ENCODE results near the gene GFPT2.
"Not testable (repeated sequence)": the region's sequence is repeated elsewhere in the genome, so short reads cannot be mapped to it uniquely, and the experiment has no call there.

Gene GFPT2

GRCh38 chr5:180304431-180305375, 48.4 kb downstream of the GFPT2 start:
- Mint-ChIP-seq H3K27ac (no peak overlapping the region), H3K27me3 (peaks cover 14% of the 10 kb centered on the region), H3K4me1 (no peaks in the 10 kb centered on the region), H3K4me3 (no peak overlapping the region), H3K36me3 (no peaks in the 10 kb centered on the region), H3K9me3 (no peaks in the 10 kb centered on the region)
- CTCF ChIA-PET = interaction anchor here (5.5 kb wide), 1 partner anchor 11 kb away, joined by 24 read pairs; no protein-coding TSS in a partner anchor
- DNase-seq = no peak

- DNase-seq = no peak
- Mint-ChIP-seq H3K9me3 (no peaks in the 10 kb centered on the region), H3K27me3 (peaks cover 18% of the 10 kb centered on the region), H3K4me1 (no peaks in the 10 kb centered on the region), H3K36me3 (no peaks in the 10 kb centered on the region), H3K27ac (no peak overlapping the region), H3K4me3 (no peak overlapping the region)
- CTCF ChIA-PET = interaction anchor here (5.5 kb wide), 1 partner anchor 12 kb away, joined by 24 read pairs; no protein-coding TSS in a partner anchor
Observed at GRCh38 chr5:180304016-180304292, 49.2 kb downstream of the GFPT2 start.

- CTCF ChIA-PET = interaction anchor here (5.5 kb wide), 1 partner anchor 12 kb away, joined by 24 read pairs; no protein-coding TSS in a partner anchor
- H3K36me3 Mint-ChIP-seq = no peaks in the 10 kb centered on the region
- no peak overlapping the region for H3K27ac Mint-ChIP-seq
- no peaks in the 10 kb centered on the region for H3K9me3 Mint-ChIP-seq
- no peak overlapping the region for H3K4me3 Mint-ChIP-seq
- H3K4me1 Mint-ChIP-seq = no peaks in the 10 kb centered on the region
- H3K27me3 Mint-ChIP-seq = peaks cover 19% of the 10 kb centered on the region
- DNase-seq = no peak
Observed at GRCh38 chr5:180303226-180304015, 49.7 kb downstream of the GFPT2 start.

- no peak for DNase-seq
Observed at GRCh38 chr5:180302256-180302655, 50.9 kb downstream of the GFPT2 start.

GRCh38 chr5:180301253-180301652, 51.9 kb downstream of the GFPT2 start:
- H3K27ac Mint-ChIP-seq = no peak overlapping the region
- peaks cover 3% of the 10 kb centered on the region for H3K4me1 Mint-ChIP-seq
- H3K36me3 Mint-ChIP-seq = no peaks in the 10 kb centered on the region
- H3K9me3 Mint-ChIP-seq = no peaks in the 10 kb centered on the region
- CTCF ChIA-PET = interaction anchor here (0.7 to 2.3 kb wide), 2 partner anchors 14 to 23 kb away, joined by 3 to 10 read pairs; no protein-coding TSS in a partner anchor
- no peak overlapping the region for H3K4me3 Mint-ChIP-seq
- peaks cover 16% of the 10 kb centered on the region for H3K27me3 Mint-ChIP-seq
- no peak for DNase-seq

More at GRCh38 chr5:180302256-180302655, 50.9 kb downstream of the GFPT2 start:
- Mint-ChIP-seq H3K4me1 (no peaks in the 10 kb centered on the region), H3K27ac (no peak overlapping the region), H3K36me3 (no peaks in the 10 kb centered on the region), H3K4me3 (no peak overlapping the region), H3K27me3 (peaks cover 17% of the 10 kb centered on the region), H3K9me3 (no peaks in the 10 kb centered on the region)
- CTCF ChIA-PET = no interaction called here

GRCh38 chr5:180299526-180299925, 53.6 kb downstream of the GFPT2 start:
- H3K4me1 Mint-ChIP-seq = peaks cover 7% of the 10 kb centered on the region
- H3K36me3 Mint-ChIP-seq = peaks cover under 1% of the 10 kb centered on the region
- H3K4me3 Mint-ChIP-seq = no peak overlapping the region
- DNase-seq = no peak
- no peaks in the 10 kb centered on the region for H3K9me3 Mint-ChIP-seq
- CTCF ChIA-PET = interaction anchor here (2.3 kb wide), 1 partner anchor 16 kb away, joined by 10 read pairs; no protein-coding TSS in a partner anchor
- peaks cover 12% of the 10 kb centered on the region for H3K27me3 Mint-ChIP-seq
- H3K27ac Mint-ChIP-seq = no peak overlapping the region

- CTCF ChIA-PET, H3K9me3 Mint-ChIP-seq, H3K27ac Mint-ChIP-seq, H3K36me3 Mint-ChIP-seq, H3K4me3 Mint-ChIP-seq, DNase-seq: not testable (repeated sequence)
- Mint-ChIP-seq H3K4me1 (peaks cover 11% of the 10 kb centered on the region), H3K27me3 (peaks cover 12% of the 10 kb centered on the region)
Observed at GRCh38 chr5:180299014-180299413, 54.1 kb downstream of the GFPT2 start.

- no peak overlapping the region for H3K27ac Mint-ChIP-seq
- no peaks in the 10 kb centered on the region for H3K9me3 Mint-ChIP-seq
Observed at GRCh38 chr5:180297587-180298282, 55.4 kb downstream of the GFPT2 start.

GRCh38 chr5:180296771-180297170, 56.4 kb downstream of the GFPT2 start:
- Mint-ChIP-seq H3K9me3 (no peaks in the 10 kb centered on the region), H3K4me1 (peaks cover 25% of the 10 kb centered on the region), H3K4me3 (no peak overlapping the region), H3K27me3 (peaks cover 12% of the 10 kb centered on the region), H3K27ac (no peak overlapping the region), H3K36me3 (peaks cover 6% of the 10 kb centered on the region)
- CTCF ChIA-PET = interaction anchor here (4.6 to 5.7 kb wide), 2 partner anchors 19 to 32 kb away, joined by 51 to 88 read pairs; no protein-coding TSS in a partner anchor
- no peak for DNase-seq

More at GRCh38 chr5:180297587-180298282, 55.4 kb downstream of the GFPT2 start:
- Mint-ChIP-seq H3K4me3 (no peak overlapping the region), H3K4me1 (peaks cover 22% of the 10 kb centered on the region), H3K36me3 (peaks cover 4% of the 10 kb centered on the region), H3K27me3 (peaks cover 12% of the 10 kb centered on the region)
- DNase-seq = no peak
- CTCF ChIA-PET = interaction anchor here (5.7 kb wide), 1 partner anchor 31 kb away, joined by 51 read pairs; no protein-coding TSS in a partner anchor

GRCh38 chr5:180294913-180295555, 58.1 kb downstream of the GFPT2 start:
- Mint-ChIP-seq H3K4me3 (no peak overlapping the region), H3K4me1 (peaks cover 35% of the 10 kb centered on the region), H3K27ac (no peak overlapping the region), H3K9me3 (no peaks in the 10 kb centered on the region), H3K36me3 (peaks cover 12% of the 10 kb centered on the region), H3K27me3 (peaks cover 4% of the 10 kb centered on the region)
- DNase-seq = no peak
- CTCF ChIA-PET = interaction anchor here (0.7 to 5.7 kb wide), 8 partner anchors 20 to 177 kb away, joined by 3 to 88 read pairs (median 6); partner anchors contain the start of gene RASGEF1C

- H3K27ac Mint-ChIP-seq = no peak overlapping the region
- peaks cover 13% of the 10 kb centered on the region for H3K36me3 Mint-ChIP-seq
- H3K27me3 Mint-ChIP-seq = peaks cover 4% of the 10 kb centered on the region
- CTCF ChIA-PET = interaction anchor here (0.7 to 5.7 kb wide), 8 partner anchors 17 to 178 kb away, joined by 3 to 88 read pairs (median 8); partner anchors contain the start of gene RASGEF1C
- no peaks in the 10 kb centered on the region for H3K9me3 Mint-ChIP-seq
- no peak for DNase-seq
- no peak overlapping the region for H3K4me3 Mint-ChIP-seq
- peaks cover 40% of the 10 kb centered on the region for H3K4me1 Mint-ChIP-seq
Observed at GRCh38 chr5:180294411-180294810, 58.7 kb downstream of the GFPT2 start.

- peaks cover 42% of the 10 kb centered on the region for H3K4me1 Mint-ChIP-seq
- CTCF ChIA-PET = interaction anchor here (0.7 to 5.7 kb wide), 10 partner anchors 19 to 1145 kb away, joined by 3 to 88 read pairs (median 8); partner anchors contain the start of gene RASGEF1C
- peak within 1 kb of the TSS; percentile 99 for H3K27ac Mint-ChIP-seq
- H3K4me3 Mint-ChIP-seq = peak within 1 kb of the TSS; percentile 95
- peaks cover 15% of the 10 kb centered on the region for H3K36me3 Mint-ChIP-seq
- peak; percentile 86 for DNase-seq
- no peaks in the 10 kb centered on the region for H3K27me3 Mint-ChIP-seq
- no peaks in the 10 kb centered on the region for H3K9me3 Mint-ChIP-seq
Observed at GRCh38 chr5:180291943-180292831, 60.9 kb downstream of the GFPT2 start, which contains the start of gene MAPK9. Gene MAPK9 (minus strand): TSS chr5:180292083. CDS start chr5:180280561, 11,522 bp downstream.
